MCF 10A (cell line): Measurements from ENCODE around the gene TEPSIN. TPM values are rescaled to one million over a fixed set of nuclear protein-coding genes. Genes with fewer than 3 reads are reported as not detected.

ENCODE experiments used
- BruUV-seq: library from RNA; stranded (reverse); fragments of 400-500 nt; replicated peaks from 2 replicates; lab custom pipeline; 2021; lab: Mats Ljungman, UMichigan
- CTCF ChIA-PET: fragments of 300-600 bp; sonication (Branson Sonifier 250); formaldehyde crosslinking; extraction: SDS; loops from one replicate; lab custom pipeline; 2021; ENCODE audit warnings: antibody characterized with exemption, inconsistent platforms; lab: Yijun Ruan, JAX
- POLR2A ChIA-PET: fragments of 300-600, 350-650 bp; sonication (Branson Sonifier 250); formaldehyde crosslinking; extraction: SDS; loops from one replicate; lab custom pipeline; 2020; ENCODE audit warnings: antibody characterized with exemption, inconsistent platforms; lab: Yijun Ruan, JAX
- DNase-seq: peaks from one replicate; pipeline ENCODE4 v3.0.0-alpha.2; 2018; ENCODE audit not compliant: unreplicated experiment
- H3K27ac Mint-ChIP-seq: one replicate; pipeline ENCODE4 v1.8.0; 2022; ENCODE audit warnings: mild to moderate bottlenecking, low read depth, mixed read lengths; ENCODE audit not compliant: unreplicated experiment
- H3K27me3 Mint-ChIP-seq: one replicate; pipeline ENCODE4 v1.8.0; 2022; ENCODE audit warnings: mixed read lengths; ENCODE audit not compliant: insufficient read depth, unreplicated experiment
- H3K36me3 Mint-ChIP-seq: one replicate; pipeline ENCODE4 v1.8.0; 2022; ENCODE audit warnings: mild to moderate bottlenecking, moderate library complexity, mixed read lengths; ENCODE audit not compliant: insufficient read depth, unreplicated experiment
- H3K4me1 Mint-ChIP-seq: one replicate; pipeline ENCODE4 v1.8.0; 2022; ENCODE audit warnings: mixed read lengths; ENCODE audit not compliant: insufficient read depth, unreplicated experiment
- H3K4me3 Mint-ChIP-seq: one replicate; pipeline ENCODE4 v1.8.0; 2022; ENCODE audit warnings: mild to moderate bottlenecking, moderate library complexity, mixed read lengths; ENCODE audit not compliant: unreplicated experiment
- H3K9me3 Mint-ChIP-seq: one replicate; pipeline ENCODE4 v1.8.0; 2022; ENCODE audit warnings: mixed read lengths; ENCODE audit not compliant: unreplicated experiment
- CTCF ChIP-seq: fragments of 200-600 bp; IDR thresholded peaks from one replicate; pipeline ENCODE4 v1.8.0; 2022; ENCODE audit warnings: antibody characterized with exemption, mild to moderate bottlenecking; ENCODE audit not compliant: unreplicated experiment
- intact Hi-C: fragments of 100-400 bp; cut with micrococcal nuclease; formaldehyde crosslinking; loops from 2 replicates; pipeline ENCODE4 v1.14.1; 2022
- total RNA-seq: library from RNA; stranded (reverse); gene quantifications from 2 replicates; pipeline ENCODE4 v1.2.3, GENCODE V29; 2022

Gene TEPSIN
- total RNA-seq, 1 experiment from 2014 or later: 27.4 TPM

GRCh38 chr17:81277946-81278693 is 39.3 kb upstream of the TEPSIN start:
- no peak for TF ChIP-seq CTCF
- BruUV-seq: no TSS peak
- no peaks in the 10 kb centered on the region for H3K4me1 Mint-ChIP-seq
- no peaks in the 10 kb centered on the region for H3K9me3 Mint-ChIP-seq
- H3K4me3 Mint-ChIP-seq: no peak overlapping the region
- H3K36me3 Mint-ChIP-seq: peaks cover 49% of the 10 kb centered on the region
- no peak overlapping the region for H3K27ac Mint-ChIP-seq
- intact Hi-C loops: no loop called here
- POLR2A ChIA-PET: no interaction called here
- no peaks in the 10 kb centered on the region for H3K27me3 Mint-ChIP-seq
- no peak for DNase-seq
- CTCF ChIA-PET: no interaction called here

GRCh38 chr17:81277421-81277820 is 38.6 kb upstream of the TEPSIN start:
- Mint-ChIP-seq H3K36me3 (peaks cover 54% of the 10 kb centered on the region), H3K27me3 (no peaks in the 10 kb centered on the region), H3K9me3 (no peaks in the 10 kb centered on the region), H3K4me3 (no peak overlapping the region), H3K4me1 (no peaks in the 10 kb centered on the region), H3K27ac (no peak overlapping the region)
- ChIA-PET CTCF (no interaction called here), POLR2A (no interaction called here)
- DNase-seq: no peak
- no peak for TF ChIP-seq CTCF
- intact Hi-C loops: no loop called here
- no TSS peak for BruUV-seq

GRCh38 chr17:81276781-81277180 is 37.9 kb upstream of the TEPSIN start:
- CTCF ChIA-PET: interaction anchor here (0.5 kb wide), 1 partner anchor 91 kb away, joined by 3 read pairs; no protein-coding TSS in a partner anchor
- POLR2A ChIA-PET: no interaction called here
- intact Hi-C loops: no loop called here
- Mint-ChIP-seq H3K4me3 (no peak overlapping the region), H3K4me1 (no peaks in the 10 kb centered on the region), H3K27me3 (no peaks in the 10 kb centered on the region), H3K36me3 (peaks cover 60% of the 10 kb centered on the region), H3K27ac (no peak overlapping the region), H3K9me3 (no peaks in the 10 kb centered on the region)
- no peak for DNase-seq
- BruUV-seq: no TSS peak
- TF ChIP-seq CTCF: no peak

- ChIA-PET POLR2A (no interaction called here), CTCF (interaction anchor here (0.6 to 1.1 kb wide), 3 partner anchors 16 to 539 kb away, joined by 3 to 7 read pairs (median 5); no protein-coding TSS in a partner anchor)
- no peak overlapping the region for H3K4me3 Mint-ChIP-seq
- DNase-seq: no peak
- no peaks in the 10 kb centered on the region for H3K27me3 Mint-ChIP-seq
- H3K27ac Mint-ChIP-seq: no peak overlapping the region
- no TSS peak for BruUV-seq
- intact Hi-C loops: no loop called here
- peaks cover 71% of the 10 kb centered on the region for H3K36me3 Mint-ChIP-seq
- no peaks in the 10 kb centered on the region for H3K9me3 Mint-ChIP-seq
- TF ChIP-seq CTCF: no peak
- no peaks in the 10 kb centered on the region for H3K4me1 Mint-ChIP-seq
Measured at GRCh38 chr17:81274471-81274855, 35.6 kb upstream of the TEPSIN start.
